Cerebellar nuclear complex (tissue), 1 donor: ENCODE measurements around the gene MGAT3.
A peak's percentile ranks its signal among the peaks of the same experiment; 100 is the strongest.

Source experiments
- DNase-seq, 2 experiments: peaks; one replicate each; lab custom pipeline; 2025; lab: John Stamatoyannopoulos, UW

The MGAT3 gene

GRCh38 chr22:39450258-39450955 is 6.4 kb upstream of the MGAT3 start:
- no peak for DNase-seq

- no peak for DNase-seq
These were observed 4.1 kb upstream of the MGAT3 start for GRCh38 chr22:39452740-39453040.

DNA sequence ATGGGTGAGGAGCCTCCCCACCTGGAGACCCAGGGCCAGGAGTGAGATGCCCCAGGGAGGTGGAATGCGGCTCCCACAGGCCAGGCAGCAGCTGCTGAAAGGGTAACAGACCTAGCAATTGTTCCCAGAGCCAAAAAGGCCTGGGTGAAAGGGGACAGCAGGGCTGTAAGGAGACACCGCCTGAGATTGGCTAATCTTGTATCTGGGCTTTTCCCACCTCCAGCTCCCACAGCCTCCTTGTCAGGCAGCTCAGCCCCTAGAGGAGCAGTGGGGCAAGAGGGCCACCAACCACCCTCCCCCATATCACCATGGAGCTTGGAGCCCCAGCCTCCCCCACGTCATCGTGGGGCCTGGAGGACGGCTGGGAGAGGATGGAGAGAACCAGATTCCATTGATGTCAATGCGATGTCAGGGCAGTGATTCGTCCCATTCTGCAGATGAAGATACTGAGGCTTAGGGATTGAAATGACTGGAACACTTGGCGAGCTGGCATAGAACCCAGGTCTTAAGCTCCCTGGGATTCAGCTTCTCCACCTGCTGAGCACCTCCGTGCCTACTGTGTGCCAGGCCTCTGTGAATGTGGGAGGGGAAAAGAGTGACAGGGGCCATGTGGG is 2.9 kb upstream of the MGAT3 start:
- DNase-seq: no peak

GRCh38 chr22:39454385-39454871 is 2.4 kb upstream of the MGAT3 start:
- DNase-seq: no peak

GRCh38 chr22:39457198-39457555 is 365 bp downstream of the MGAT3 start:
- DNase-seq: no peak

- no peak for DNase-seq
These were observed 988 bp downstream of the MGAT3 start for GRCh38 chr22:39457556-39458443.

DNA sequence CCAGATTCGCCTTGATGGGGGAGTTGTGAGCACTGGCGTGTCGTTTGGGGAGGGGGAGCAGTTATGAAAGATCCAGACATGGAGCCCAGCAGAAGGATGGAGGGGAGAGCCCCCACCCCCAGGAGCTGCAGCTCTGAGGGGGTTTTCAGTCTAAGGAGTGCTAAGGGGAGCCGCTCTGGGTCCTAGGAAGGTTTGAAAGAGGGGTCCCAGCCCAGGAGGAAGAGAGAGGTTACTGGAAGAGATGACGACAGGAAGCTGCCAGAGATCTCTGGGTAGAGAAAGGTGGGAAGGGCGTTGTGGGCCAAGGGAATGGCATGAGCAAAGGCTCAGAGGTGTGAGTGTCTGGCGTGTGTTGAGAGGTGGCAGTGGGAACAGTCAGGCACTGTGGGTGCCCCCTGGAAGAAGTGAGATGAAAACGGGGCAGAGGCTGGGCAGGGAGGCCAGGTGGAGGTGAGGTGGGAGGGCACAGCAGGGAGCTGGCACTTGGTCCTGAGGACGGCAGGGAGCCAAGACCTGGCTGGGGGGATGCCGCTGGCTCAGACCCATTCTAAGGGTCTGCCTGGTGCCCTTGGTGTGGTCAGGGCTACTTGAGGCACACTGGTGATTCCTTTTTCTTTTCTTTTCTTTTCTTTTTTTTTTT is 1.8 kb downstream of the MGAT3 start:
- DNase-seq: no peak

GRCh38 chr22:39459681-39460080 is 2.9 kb downstream of the MGAT3 start:
- DNase-seq: peak; percentile 55 to 68

DNA sequence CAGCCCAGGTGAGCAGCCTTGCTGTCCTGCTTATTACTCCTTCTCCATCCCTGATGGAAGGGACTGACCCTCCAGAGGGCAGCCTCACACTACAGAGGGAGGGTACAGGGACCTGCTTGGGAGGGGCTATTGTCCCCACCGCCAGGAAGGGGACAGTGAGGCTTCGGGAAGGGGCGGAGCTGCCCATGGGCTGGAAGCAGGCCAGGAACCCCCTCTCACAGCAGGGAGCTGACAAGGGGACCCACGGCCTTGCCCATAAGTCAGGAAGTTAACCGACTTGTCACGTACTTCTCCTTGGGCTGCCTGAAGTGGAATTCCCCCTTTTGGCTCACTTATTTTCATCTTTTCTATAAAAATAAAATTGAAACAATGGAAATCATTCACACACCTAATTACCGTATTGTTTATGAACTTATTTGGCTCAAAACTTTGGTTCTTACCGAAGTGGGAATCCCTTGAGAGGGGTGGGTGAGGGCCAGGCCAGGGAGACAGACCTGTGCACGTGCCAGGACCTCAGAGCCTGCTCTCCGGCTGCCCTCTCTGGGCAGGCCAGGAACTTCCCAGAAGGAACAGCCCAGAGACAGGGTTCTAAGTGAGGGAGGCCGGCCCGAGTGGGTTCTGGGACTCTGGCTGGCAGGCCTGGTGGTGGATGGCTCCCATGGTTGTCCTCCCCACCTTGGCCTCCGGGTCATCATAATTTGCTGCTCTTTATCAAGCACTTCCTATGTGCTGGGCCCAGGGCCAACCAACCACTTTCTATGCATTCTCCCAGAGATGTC is 5.8 kb downstream of the MGAT3 start:
- DNase-seq: no peak

DNA sequence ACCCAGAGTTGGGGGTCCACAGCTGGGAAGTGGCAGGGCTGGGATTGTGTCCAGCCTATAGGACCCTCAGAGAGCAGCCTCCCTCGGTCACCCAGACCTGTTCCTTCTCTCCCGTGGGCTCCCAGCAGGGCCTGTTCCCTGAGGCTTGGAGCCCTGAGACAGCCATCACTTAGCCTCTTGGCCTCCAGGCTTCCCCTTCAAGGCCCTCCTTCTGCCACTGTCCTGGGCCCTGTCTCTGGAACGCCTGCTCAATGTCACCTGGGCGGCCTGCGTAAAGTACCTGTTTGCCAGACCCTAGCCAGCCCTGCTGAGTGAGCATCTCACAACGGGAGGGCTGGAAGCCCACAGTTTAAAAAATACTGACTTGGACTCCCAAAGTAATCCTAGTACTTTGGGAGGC is 6.5 kb downstream of the MGAT3 start:
- DNase-seq: no peak

- peak; percentile 30 to 41 for DNase-seq
These were observed 7.1 kb downstream of the MGAT3 start for GRCh38 chr22:39463931-39464390.

- no peak for DNase-seq
These were observed 9.6 kb downstream of the MGAT3 start for GRCh38 chr22:39466228-39467006.

GRCh38 chr22:39467390-39467895 is 10.6 kb downstream of the MGAT3 start:
- DNase-seq: no peak

- DNase-seq: no peak
These were observed 11.9 kb downstream of the MGAT3 start for GRCh38 chr22:39468487-39469325.

DNA sequence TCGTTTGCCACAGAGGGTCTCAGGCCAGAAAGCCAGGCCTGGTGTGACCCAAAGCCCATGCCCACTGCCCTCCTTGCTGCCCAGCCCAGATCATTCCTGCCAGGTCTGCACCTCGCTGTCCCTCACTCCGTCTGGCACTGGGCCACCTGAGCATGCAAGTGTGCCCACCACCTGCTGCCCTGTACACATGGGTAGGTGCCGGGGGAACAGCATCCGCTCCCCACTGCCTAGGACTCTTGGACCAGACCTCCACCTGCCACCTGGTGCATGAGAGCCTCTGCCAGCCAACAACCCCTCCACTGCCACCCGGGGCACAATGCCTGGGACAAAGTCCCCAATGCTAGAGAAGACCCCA is 12.5 kb downstream of the MGAT3 start:
- DNase-seq: no peak

DNA sequence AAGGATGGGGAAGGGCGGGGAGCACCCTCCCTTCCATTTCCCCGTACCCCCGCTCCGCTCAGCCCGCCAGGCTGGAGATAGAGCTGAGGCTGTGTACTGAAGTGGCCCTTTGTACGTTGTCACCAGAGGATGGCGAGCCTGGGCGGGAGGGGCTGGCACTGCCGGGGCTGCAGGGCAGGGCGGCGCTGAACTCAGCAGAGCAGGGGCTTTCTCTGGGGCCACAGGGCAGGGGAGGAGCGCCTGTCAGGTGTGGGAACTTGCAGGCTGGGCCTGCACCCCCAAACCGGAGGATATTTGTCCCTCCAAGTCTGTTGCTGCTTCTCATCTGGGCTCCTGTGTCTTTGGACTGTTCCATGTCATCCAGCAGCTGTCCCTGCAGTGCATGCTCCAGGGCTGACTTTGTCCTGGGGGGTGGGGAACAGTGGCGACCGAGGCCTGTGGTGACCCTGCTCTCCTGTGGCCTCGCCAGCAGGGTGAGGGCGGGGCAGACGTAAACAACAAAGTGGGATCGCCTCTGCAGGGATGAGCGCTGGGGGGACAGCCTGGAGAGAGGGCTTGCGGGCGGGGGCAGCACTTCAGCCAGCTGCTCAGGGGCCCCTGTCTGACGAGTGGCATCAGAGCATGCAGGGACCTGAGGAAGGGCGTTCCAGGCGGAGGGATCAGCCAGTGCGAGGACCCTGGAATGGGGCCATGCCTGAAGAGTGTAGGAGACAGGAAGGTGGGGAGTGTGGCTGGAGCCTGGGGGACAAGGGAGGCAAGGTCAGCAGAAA is 13.1 kb downstream of the MGAT3 start:
- no peak for DNase-seq

DNA sequence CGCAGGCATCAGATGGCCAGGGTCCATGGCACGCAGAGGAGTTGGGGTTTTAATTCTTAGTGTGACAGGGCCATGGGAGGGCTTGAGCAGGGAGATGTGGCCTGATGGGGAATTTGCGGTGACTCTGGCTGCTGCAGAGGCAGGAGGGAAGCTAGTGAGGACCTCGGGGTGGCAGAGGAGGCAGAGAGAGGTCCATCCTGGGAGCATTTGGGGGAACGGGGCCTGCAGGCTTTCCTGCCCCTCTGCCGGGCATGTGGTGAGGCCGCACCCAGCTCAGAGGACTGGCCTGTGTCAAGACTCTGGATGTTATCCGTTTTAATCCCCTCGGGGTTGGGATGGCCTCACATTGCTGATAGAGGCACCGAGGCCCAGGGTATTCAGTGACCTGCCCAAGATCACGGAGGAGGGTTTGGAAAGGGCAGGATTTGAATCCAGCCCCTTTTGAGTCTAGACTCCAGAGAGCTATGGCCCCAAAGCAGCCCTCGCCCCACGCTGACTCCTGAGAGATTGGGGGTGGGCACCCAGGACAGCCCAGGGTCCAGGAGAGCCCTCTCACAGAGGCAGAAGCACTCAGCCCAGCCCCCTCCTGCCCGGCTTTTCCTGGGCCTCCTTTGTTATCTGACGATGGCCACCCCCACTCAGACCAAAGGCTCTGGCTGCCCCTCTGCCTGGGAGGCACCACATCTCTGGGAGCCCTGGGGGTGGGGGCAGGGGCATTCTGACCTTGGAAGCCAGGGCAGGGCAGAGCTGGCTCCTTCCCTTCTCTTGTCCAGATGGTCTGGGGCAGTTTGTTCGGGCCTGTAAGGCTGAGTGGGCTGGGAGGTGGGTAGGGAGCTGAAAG is 13.9 kb downstream of the MGAT3 start:
- no peak for DNase-seq
